Natural killer cell (primary cell): ENCODE measurements around the gene SNX4. TPM values are rescaled to one million over a fixed set of nuclear protein-coding genes. Genes with fewer than 3 reads are reported as not detected.
"Not testable (repeated sequence)": the region's sequence is repeated elsewhere in the genome, so short reads cannot be mapped to it uniquely, and the experiment has no call there.

ENCODE experiments used
- ATAC-seq, 3 donors: fragments of 150-1000 bp in 2 of 3; fragments of 200-7000 bp in 1 of 3; cut with Tn5 transposase; 1 replicate in 1 of 3; 2 replicates in 2 of 3; pipeline ENCODE4 v1.10.0; 2021; ENCODE audit warnings: mild to moderate bottlenecking in 2 of 3, moderate library complexity in 2 of 3
- DNase-seq, 2 donors: peaks; one replicate each; pipeline versions ENCODE4 v3.0.0 to v3.0.0-alpha.2; 2013 to 2021; ENCODE audit warnings: mixed read lengths in 1 of 2
- H3K27ac ChIP-seq: one replicate; pipeline ENCODE4 v1.5.1; 2013; ENCODE audit warnings: mild to moderate bottlenecking, low read length
- H3K27me3 ChIP-seq: one replicate; pipeline ENCODE4 v1.6.1; 2013; ENCODE audit warnings: low read length; ENCODE audit not compliant: control insufficient read depth, insufficient read depth
- H3K36me3 ChIP-seq: one replicate; pipeline ENCODE4 v1.6.1; 2013; ENCODE audit warnings: low read length; ENCODE audit not compliant: control insufficient read depth, insufficient read depth
- H3K4me1 ChIP-seq: one replicate; pipeline ENCODE4 v1.6.1; 2013; ENCODE audit warnings: low read length; ENCODE audit not compliant: control insufficient read depth, insufficient read depth
- H3K4me3 ChIP-seq: one replicate; pipeline ENCODE4 v1.5.1; 2013; ENCODE audit warnings: low read length
- H3K9me3 ChIP-seq: one replicate; pipeline ENCODE4 v1.6.1; 2013; ENCODE audit warnings: low read length; ENCODE audit not compliant: control insufficient read depth, insufficient read depth
- H3K27ac Mint-ChIP-seq, 2 donors: one replicate each; pipeline ENCODE4 v1.8.0; 2022; ENCODE audit warnings: mild to moderate bottlenecking in 2 of 2, mixed read lengths in 2 of 2, moderate library complexity in 1 of 2
- H3K27me3 Mint-ChIP-seq, 2 donors: one replicate each; pipeline ENCODE4 v1.8.0; 2022; ENCODE audit warnings: low read depth in 2 of 2, mixed read lengths in 2 of 2
- H3K36me3 Mint-ChIP-seq: one replicate; pipeline ENCODE4 v1.8.0; 2022; ENCODE audit warnings: mixed read lengths
- H3K4me1 Mint-ChIP-seq, 2 donors: one replicate each; pipeline ENCODE4 v1.8.0; 2022; ENCODE audit warnings: mixed read lengths in 2 of 2
- H3K4me3 Mint-ChIP-seq: one replicate; pipeline ENCODE4 v1.8.0; 2022; ENCODE audit warnings: mild to moderate bottlenecking, moderate library complexity, mixed read lengths
- H3K9me3 Mint-ChIP-seq, 2 donors: one replicate each; pipeline ENCODE4 v1.8.0; 2022; ENCODE audit warnings: mixed read lengths in 2 of 2
- WGBS: methylation state at CpG from one replicate; pipeline ENCODE4 v1.1.7; 2013; ENCODE audit warnings: missing lambda C conversion rate; ENCODE audit not compliant: insufficient coverage; 5-methylcytosine and 5-hydroxymethylcytosine counted together
- intact Hi-C: fragments of 100-400 bp; cut with micrococcal nuclease; formaldehyde crosslinking; loops from one replicate; pipeline ENCODE4 v1.14.2; 2022
- total RNA-seq, 4 donors: library from RNA; stranded (reverse); fragments of 120-200 nt in 1 of 4; gene quantifications; one replicate each; pipeline versions ENCODE4 v1.2.3 to v1.2.4, GENCODE V29; 2013 to 2022
- TF ChIP-seq, protein P1 (sequence below): fragments of 200-600 bp; IDR thresholded peaks from one replicate; pipeline ENCODE4 v1.8.0; 2022; ENCODE audit warnings: antibody characterized with exemption

The SNX4 gene
- total RNA-seq, 3 donors from 2014 or later (not counting 1 experiment from before 2014, with no cell fraction given), result 24.4 to 30.1 (median 29.5) TPM

DNA sequence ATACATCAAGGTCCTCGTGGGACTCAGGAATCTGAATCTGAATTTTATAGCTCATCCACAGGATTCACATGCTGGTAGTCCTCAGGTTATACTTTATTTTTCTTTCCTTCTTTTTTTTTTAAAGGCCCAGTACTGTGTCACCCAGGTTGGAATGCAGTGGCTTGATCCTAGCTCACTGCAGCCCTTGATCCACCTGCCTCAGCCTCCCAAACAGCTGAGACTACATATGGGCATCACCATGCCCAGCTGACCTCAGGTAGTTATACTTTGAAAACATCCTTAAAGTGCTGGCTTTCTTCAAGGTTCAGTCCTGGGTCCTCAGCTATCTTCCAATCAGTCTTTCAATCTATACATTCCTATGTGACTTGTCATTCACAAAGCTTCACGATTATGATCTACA is 38.2 kb downstream of the SNX4 start:
- no peaks in the 10 kb centered on the region for H3K4me1 Mint-ChIP-seq

DNA sequence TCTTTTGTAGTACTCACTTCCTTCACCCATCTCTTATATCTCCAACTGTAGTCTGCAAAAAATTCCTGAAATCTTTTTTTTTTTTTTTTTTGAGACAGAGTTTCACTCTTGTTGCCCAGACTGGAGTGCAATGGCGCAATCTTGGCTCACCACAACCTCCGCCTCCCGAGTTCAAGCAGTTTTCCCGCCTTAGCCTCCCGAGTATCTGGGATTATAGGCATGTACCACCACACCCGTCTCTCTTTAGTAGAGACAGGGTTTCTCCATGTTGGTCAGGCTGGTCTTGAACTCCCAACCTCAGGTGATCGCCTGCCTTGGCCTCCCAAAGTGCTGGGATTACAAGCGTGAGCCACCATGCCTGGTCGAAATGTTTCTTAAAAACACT is 38.6 kb downstream of the SNX4 start:
- H3K4me1 ChIP-seq, DNase-seq, H3K27me3 Mint-ChIP-seq, H3K9me3 Mint-ChIP-seq, H3K27me3 ChIP-seq, intact Hi-C loops, H3K4me3 ChIP-seq, H3K4me3 Mint-ChIP-seq, H3K9me3 ChIP-seq, H3K27ac Mint-ChIP-seq, H3K36me3 Mint-ChIP-seq, ATAC-seq, H3K27ac ChIP-seq, H3K4me1 Mint-ChIP-seq: not testable (repeated sequence)
- 98% methylated on average over 9 of the region's 9 CpGs for WGBS
- H3K36me3 ChIP-seq, result peaks cover 34% of the 10 kb centered on the region

More for the DNA sequence above, 38.2 kb downstream of the SNX4 start:
- intact Hi-C loops, result no loop called here
- Mint-ChIP-seq H3K4me3 (no peak overlapping the region), H3K9me3 (no peaks in the 10 kb centered on the region), H3K36me3 (no peaks in the 10 kb centered on the region), H3K27me3 (no peaks in the 10 kb centered on the region), H3K27ac (no peak overlapping the region)
- H3K9me3 ChIP-seq, result no peaks in the 10 kb centered on the region
- WGBS, result 98% methylated on average over 2 of the region's 2 CpGs
- ATAC-seq (no peak), DNase-seq (no peak)
- TF ChIP-seq, protein P1, sequence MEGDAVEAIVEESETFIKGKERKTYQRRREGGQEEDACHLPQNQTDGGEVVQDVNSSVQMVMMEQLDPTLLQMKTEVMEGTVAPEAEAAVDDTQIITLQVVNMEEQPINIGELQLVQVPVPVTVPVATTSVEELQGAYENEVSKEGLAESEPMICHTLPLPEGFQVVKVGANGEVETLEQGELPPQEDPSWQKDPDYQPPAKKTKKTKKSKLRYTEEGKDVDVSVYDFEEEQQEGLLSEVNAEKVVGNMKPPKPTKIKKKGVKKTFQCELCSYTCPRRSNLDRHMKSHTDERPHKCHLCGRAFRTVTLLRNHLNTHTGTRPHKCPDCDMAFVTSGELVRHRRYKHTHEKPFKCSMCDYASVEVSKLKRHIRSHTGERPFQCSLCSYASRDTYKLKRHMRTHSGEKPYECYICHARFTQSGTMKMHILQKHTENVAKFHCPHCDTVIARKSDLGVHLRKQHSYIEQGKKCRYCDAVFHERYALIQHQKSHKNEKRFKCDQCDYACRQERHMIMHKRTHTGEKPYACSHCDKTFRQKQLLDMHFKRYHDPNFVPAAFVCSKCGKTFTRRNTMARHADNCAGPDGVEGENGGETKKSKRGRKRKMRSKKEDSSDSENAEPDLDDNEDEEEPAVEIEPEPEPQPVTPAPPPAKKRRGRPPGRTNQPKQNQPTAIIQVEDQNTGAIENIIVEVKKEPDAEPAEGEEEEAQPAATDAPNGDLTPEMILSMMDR, result no peak
- no peak overlapping the region for H3K27ac ChIP-seq
- no peaks in the 10 kb centered on the region for H3K27me3 ChIP-seq
- H3K36me3 ChIP-seq, result peaks cover 34% of the 10 kb centered on the region
- H3K4me3 ChIP-seq, result no peak overlapping the region
- H3K4me1 ChIP-seq, result no peaks in the 10 kb centered on the region

DNA sequence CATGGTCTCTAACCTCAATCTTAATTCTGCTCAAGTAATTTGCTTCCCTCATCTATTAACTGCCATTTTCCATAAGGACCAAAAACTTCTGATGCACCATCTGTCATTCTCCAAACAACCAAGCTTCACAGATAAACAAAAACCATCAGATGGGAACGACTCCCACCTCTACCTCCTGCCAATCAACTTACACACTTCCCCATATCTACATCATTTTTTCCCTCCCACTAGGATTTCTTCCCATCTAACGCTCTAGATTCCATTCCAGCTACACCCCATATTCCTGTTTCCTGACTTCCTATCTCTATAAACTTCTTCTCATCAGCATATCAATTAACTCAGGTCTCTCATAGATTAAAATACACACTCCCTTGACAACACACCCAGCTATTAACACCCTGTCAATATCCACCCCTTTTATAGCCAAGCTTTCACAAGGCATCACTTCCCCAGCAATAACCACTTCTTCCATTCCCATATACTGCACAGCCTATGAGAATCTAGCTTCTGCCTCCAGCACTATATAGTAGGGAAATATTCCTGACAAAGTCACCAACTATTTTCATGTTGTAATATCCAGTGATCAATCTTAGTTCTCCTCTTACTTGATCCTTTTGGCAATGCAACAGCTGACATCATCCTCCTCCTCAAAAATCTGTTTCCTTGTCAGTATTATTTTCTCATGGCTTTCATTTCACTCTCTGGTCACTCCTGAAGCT is 39.2 kb downstream of the SNX4 start:
- no peaks in the 10 kb centered on the region for H3K9me3 Mint-ChIP-seq
- ATAC-seq, result no peak
- no peak overlapping the region for H3K4me3 Mint-ChIP-seq
- no peaks in the 10 kb centered on the region for H3K4me1 Mint-ChIP-seq
- 100% methylated on average over 2 of the region's 2 CpGs for WGBS
- H3K36me3 Mint-ChIP-seq, result no peaks in the 10 kb centered on the region
- Histone ChIP-seq H3K27ac (no peak overlapping the region), H3K36me3 (peaks cover 32% of the 10 kb centered on the region), H3K9me3 (no peaks in the 10 kb centered on the region), H3K4me3 (no peak overlapping the region), H3K27me3 (no peaks in the 10 kb centered on the region), H3K4me1 (no peaks in the 10 kb centered on the region)
- TF ChIP-seq, protein P1, result no peak
- DNase-seq, result no peak
- intact Hi-C loops, result no loop called here
- no peaks in the 10 kb centered on the region for H3K27me3 Mint-ChIP-seq
- H3K27ac Mint-ChIP-seq, result no peak overlapping the region

DNA sequence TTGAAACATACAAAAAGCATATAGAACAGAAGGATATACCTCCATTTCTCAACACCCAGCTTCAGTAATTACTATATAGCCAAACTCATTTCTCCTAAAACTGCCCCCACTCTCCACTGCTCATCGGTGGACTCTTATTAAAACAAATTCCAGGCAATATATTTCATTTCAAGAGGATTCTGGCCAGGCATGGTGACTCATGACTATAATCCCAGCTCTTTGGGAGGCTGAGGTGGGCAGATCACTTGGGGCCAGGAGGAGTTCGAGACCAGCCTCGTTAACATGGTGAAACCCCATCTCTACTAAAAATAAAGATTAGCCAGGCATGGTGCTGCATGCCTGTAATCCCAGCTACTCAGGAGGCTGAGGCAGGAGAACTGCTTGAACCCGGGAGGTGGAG is 40.9 kb downstream of the SNX4 start:
- intact Hi-C loops, result no loop called here
- Histone ChIP-seq H3K36me3 (peaks cover 44% of the 10 kb centered on the region), H3K27me3 (no peaks in the 10 kb centered on the region), H3K27ac (no peak overlapping the region), H3K4me1 (no peaks in the 10 kb centered on the region), H3K4me3 (no peak overlapping the region), H3K9me3 (no peaks in the 10 kb centered on the region)
- DNase-seq (no peak), ATAC-seq (no peak)
- WGBS, result 97% methylated on average over 3 of the region's 4 CpGs
- Mint-ChIP-seq H3K9me3 (no peaks in the 10 kb centered on the region), H3K4me1 (no peaks in the 10 kb centered on the region), H3K4me3 (no peak overlapping the region), H3K27ac (no peak overlapping the region), H3K36me3 (no peaks in the 10 kb centered on the region), H3K27me3 (no peaks in the 10 kb centered on the region)
- TF ChIP-seq, protein P1, result no peak
